GM18858 (cell line): Measurements from ENCODE around the gene ZSCAN12.

Source experiments
- ATAC-seq: cut with Tn5 transposase; IDR thresholded peaks from one replicate; pipeline ENCODE4 v1.9.1; 2021; ENCODE audit not compliant: unreplicated experiment

The ZSCAN12 gene

DNA sequence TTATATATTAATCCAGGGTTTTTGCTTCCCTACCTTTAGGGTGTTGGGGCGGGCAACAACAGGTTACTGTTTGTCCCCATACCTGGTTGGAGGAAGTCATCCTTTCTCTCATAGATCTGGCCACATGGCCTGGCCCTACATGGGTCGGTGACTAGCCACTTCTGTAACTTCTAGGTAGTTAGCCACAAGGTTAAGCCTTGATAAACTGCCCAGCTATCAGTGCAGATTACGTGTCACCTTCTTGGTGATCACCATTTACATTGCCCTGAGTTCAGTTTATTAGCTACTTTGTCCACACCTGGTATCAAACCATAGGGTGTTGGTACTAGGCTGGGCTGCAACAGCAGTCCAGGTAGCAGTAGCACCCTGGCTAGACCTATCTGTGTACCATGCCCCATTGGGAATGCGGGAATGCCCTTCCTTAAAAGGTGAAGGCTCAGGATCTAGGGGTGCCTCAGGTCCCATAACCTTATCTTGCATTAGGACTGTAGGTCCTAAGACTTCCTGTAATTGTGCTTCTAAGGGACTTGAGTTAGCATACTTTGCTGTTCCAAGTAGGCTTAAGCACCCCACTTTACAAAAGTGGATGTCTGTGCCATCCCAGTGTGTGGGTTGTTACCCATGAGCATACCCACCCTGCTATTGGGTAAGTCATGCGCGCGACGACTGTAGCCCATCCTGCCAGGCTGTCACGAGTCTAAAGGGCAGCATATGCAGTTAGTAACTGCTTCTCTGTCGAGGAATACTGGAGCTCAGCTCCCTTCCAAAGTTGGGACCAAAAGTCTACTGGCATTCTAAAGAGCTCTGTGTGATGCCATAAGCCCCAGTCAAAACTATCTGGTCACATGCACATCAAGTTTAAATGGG lies 44.6 kb downstream of the ZSCAN12 start:
- no peak for ATAC-seq

DNA sequence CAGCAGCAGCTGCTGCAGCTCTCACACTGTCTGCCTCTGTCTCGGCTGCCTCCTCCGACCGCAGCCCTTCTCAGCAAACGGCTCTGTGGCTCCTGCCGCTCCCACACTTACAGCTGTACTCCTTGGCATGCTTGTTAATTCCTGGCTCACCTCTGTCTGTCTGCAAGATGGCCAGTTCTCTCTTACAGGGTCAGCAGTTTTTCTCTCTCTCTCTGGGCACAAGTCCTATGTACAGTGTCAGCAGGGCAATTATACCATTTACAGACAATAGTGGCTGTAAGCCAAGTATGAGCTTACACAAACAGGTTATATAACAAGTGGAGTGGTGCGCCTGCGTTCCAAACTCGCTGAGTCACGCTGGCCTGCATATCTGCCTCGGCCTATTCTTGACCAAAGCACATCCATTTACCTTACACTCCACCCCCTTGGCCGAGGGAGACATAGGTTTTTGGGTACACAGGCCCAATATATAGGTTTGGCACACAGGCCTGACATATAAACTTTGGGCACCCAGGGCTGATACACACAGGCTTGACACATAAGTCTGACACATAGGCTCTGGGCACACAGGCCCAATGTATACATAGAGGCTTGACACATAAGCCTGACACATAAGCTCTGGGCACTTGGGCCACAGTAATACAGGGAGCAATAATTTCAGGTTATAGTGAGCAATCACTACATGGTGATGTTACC lies 45.4 kb downstream of the ZSCAN12 start:
- no peak for ATAC-seq

DNA sequence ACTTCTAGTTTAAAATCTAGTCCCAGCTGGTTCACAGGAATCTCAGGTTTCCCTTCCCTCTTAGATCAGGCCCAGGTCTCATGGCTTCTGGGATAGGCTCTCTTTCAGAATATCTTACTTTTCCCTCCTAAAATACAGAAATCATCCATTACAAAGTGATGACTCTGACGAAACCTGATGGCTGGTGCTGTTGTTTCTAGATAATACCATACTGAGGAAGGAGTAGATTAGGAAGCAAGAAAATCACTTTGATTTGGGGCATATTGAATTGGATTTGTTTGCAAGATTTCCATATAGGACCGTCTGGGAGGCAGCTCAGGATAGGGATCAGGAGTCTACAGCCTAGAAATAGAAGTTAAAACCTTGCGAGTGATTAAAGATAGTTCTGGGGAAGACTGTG lies 46.2 kb downstream of the ZSCAN12 start:
- no peak for ATAC-seq

DNA sequence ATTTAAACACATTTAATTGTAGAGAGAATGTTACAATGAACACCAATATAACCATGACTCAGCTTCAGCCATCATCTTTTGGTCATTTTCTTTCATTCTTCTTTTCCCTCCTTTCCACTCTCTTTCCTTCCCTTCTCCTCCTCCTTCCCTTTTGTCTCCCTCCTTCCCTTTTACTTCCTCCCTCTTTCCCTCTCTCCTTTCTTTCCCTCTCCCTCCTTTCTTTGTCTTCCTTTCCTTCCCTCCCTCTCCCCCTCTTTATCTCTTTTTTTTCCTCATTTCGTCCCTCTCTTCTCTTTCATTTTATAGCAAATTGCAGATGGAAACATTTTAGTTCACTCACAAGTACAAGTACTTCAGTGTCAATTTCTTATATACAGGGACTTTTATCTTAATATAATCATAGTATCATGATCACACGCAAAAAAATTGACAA lies 48.0 kb downstream of the ZSCAN12 start:
- ATAC-seq = no peak

DNA sequence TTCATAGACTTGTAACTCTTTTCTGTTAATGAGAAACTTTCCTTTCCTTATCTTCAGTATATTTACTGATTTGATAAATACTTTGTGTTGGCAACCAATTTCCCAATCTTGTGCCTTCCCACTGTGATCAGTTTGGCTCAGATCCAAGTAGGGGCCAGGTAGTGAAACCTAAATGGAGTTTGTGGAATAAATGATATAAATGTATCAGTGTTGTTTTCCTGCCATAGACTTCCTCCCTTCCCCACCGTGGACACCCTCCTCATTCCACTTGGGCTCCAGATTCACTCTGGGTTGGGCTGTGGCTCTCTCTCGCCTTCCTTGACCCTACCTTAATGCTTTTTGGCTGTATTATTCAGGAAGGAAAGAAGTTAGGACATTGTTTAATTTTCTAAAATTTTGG lies 48.5 kb downstream of the ZSCAN12 start:
- no peak for ATAC-seq

DNA sequence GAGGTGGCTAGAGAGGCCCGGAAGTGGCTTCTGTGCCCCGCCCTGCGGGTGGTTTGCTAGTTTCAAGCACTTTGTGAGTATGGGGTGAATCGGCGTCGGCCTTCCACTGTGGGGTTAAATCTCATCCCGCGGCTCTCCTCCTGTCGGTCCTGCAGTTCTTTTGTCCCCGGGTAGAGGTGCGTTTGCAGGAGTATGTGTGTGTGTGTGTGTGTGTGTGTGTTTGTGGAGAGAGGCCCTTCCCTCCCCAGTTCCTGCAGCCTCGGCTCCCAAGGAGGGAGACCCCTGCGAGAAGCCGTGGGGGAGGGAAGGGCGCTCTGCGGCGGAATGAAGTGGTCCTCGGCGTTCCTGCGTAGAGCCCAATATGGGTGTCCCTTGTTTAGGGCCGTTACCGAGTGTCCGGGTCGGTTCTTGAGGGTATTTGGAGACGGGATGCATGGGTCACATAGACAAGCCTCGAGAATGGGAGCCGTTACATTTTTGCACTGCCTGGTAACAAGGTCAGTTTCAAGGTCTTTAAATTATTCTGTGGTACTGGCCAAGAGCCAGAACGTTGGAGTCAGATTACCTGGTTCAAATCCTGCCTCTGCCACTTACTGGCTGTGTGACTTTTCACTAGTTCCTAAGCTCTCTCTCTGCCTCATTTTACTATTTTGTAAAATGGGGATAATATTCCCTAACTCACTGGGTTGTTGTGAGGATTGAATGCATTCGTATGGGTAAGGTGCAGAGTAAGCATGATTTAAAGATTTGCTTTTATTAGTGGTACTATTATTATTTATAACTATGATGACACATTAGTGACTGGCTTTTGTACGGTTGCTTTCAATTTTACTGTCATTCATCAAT lies 49.4 kb downstream of the ZSCAN12 start, which contains the start of gene ZKSCAN3:
TSS of gene ZKSCAN3 (plus strand) at position 56 of the 846 bp plus-strand sequence. CDS start 9,640 bp downstream, outside the sequence.
- peak; percentile 96 for ATAC-seq

DNA sequence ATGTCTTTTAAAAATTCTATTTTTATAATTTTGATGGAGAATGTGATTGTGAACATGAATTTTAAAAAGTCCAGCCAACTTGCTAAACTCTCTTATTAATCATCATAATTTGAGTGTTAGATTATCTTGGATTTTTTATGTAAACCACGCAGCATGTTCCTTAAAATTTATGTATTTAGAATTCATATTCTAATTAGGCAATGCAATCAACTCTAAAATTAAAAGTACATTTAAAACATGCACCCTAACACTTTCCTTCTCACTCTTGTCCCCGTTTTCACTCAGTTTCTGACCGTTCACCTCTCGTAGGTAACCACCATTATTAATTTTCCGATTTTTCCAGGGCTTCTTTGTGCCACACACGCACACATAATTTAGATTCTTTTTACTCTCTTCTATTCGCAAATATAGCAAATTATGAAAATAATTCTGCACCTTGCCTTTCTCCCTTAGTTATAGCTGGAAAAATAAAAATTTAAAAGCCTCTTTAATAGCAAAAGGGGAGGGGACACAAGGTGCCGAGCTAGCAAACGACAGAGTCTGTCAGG lies 50.1 kb downstream of the ZSCAN12 start:
- no peak for ATAC-seq

DNA sequence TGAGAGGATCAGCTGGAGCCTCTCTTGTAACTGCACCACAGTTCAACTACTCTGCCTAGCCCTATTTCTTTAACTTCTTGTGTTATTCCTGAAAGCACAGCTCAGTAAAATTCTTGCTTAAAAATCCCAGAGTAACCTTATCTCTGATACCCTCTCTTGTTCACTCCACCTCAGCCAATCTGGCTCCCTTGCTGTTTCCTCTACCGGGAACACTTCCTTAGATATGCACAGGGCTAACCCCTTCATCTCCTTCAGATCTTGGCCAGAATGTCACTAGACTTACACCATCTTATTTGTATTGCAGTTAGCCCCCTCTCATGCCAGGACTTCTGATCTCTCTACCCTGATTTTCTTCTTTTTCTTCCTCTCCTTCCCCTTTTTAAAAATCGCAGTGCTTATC lies 52.4 kb downstream of the ZSCAN12 start:
- ATAC-seq = no peak

DNA sequence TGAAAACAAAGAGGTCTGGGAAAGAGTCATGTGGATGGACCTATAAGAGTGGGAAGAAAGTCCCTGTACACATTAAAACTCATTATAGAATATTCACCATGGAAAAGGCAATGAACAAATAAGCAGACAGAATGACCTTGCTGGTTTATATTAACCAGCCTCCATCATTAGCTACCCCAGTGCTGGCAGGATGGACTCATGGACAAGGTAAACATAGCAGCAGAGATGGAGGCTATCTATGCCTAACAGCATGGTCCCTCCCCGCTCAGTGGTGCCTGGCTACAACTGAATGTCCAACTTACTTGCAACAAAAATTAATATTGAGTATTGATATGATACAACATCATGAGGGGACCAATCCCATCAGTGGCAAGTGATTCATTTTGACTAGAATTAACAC lies 54.3 kb downstream of the ZSCAN12 start:
- ATAC-seq = no peak

DNA sequence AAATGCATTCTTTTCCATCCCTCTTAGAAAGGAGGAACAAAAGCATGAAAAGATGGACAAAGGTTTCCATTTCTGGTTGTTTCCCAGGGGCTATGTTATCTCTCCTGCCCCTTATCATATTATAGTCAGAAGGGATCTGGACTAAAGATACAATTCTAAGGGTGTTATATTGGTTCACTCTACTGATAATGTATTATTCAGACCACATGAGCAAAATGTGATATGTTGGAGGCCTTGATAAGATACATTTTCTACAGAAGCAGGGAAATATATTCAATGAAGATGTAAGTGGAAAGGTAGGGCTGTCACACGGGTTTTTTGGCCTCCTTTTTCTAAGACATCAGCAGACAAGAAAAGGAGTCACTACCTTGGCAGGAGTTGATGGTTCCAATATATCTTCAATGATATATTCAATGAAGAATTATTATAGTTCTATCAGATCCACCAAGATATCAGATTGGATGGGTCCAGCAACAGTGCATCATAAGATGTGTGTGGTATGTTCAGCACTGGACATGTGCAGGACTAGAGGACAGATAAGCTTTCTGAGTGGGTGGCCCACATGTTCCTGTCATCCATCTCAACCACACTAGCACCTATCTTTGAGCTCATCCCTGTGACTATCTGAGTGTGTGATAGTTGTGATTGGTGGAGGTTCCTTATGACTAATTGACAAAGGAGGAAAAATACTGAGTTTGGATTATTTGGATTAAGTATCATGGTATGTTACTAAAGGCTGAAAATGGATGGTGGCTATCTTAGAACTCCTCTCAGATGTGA lies 55.5 kb downstream of the ZSCAN12 start:
- no peak for ATAC-seq

DNA sequence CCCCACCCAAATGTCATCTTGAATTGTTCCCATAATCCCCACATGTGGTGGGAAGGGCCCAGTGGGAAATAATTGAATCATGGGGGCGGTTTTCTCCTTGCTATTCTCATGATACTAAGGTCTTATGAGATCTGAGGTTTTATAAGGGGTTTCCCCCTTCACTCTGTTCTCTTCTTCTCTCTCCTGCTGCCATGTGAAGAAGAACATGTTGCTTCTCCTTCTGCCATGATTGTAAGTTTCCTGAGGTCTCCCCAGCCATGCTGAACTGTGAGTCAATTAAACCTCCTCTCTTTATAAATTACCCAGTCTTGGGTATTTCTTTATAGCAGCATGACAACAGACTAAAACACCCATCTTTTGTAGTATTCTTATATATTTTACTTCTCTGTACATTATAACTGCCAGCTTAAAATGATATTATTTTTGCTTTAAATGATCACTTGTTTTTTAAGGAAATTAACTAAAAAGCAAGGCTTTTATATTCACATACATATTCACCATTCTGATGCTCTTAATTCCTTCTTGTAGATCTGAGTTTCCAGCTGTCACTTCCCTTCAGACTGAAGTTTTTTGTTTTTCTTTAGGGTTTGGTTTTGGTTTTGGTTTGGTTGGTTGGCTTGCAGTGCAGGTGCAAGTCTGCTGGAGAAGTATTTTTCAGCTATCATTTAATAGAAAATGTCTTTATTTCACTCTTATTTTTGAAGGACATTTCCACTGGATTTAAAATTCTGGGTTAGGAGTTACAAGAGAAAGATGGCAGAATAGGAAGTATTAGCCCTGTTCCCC lies 59.0 kb downstream of the ZSCAN12 start:
- no peak for ATAC-seq

DNA sequence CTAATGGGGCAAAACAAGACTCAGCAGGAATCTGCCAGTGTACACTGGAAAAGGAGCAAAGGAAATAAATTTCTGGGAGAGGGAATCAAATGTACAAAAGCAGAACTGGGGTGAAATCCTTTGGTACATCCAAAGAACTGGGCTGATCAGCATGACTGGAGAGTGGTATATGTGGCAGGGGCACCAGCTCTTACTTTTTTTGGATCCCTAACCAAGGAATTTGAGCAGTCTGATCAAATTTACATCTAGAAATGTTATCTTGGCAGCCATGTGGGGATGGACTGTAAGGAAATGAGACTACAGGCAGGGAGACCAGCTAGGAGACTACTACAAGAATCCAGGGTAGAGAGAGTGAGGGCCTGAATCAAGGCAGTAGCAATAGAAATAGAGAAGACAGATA lies 62.4 kb downstream of the ZSCAN12 start:
- no peak for ATAC-seq

DNA sequence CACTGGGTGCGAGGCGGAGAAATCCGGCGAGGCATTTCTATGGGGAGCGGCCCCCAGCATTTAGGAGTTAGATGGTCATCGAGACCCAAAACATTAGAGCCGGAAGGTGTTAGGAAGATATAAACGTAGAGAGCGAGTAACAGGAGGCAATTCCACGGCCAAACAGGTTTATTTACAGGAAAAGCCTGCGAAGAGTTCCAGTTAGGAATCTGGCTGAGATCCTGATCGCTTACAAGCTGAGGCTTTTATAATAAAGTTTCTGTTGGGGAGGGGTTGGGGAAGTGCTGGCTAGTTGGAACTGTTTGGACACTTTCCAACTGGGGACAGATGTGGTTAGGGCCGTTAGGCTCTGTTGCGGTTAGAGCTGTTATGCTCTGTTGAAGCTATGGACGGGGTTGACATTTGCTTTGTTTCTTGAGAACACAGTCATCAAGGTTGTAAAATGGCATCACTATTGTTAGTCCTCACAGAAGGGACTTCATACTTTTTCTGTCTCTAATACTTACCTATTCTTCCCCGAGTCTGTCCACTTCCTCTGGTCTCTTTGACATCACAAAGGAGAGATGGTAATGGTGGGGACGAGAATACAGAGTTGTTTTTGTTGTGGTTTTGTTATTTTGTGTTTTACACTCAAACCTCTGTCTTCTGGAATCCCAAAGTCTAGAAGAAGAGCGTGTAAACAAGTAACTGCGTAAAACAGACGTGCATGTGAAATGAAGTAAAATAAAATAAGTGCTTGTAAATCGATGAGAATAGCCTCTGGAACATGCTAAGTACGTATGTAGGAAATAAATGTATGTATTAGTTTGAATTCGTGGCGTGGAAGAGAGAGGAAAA lies 63.0 kb downstream of the ZSCAN12 start:
- ATAC-seq = peak; percentile 46

DNA sequence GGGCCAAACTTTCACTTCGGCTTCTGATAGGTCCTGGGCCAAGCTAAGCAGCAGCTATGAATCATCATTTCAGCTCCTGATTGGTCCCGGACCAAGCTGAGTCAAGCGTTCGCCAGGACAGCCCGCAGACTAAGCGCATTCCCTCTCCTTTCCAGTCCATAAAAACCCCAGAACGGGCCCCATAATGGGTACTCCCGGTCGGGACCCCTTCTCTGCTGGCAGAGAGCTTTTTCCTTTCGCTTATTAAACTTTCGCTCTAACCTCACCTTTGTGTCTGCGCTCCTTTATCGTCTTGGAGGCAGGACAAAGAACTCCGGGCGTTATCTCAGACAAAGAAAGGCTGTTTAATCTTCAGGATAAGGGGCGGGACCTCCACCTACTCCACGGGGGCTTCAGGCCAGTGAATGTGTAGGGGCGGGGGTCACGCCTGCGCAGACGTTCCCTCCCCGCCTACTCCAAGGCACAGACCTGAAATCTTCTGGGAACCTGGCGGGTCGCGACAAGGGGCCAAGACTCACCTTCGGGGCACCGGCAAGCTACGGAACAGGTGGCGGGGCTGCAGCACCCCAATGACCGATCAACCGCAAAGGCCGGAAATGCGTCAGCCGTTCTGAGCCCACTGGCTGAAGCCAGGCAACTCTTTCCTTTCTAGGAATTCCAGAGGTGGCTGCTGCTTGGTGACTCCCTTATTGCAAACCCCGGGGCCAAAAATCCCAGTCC lies 63.8 kb downstream of the ZSCAN12 start, which contains the start of gene ZSCAN31:
TSS of gene ZSCAN31 (minus strand) at position 585 of the 720 bp plus-strand sequence. CDS start 6,465 bp downstream, outside the sequence.
- peak; percentile 66 for ATAC-seq

DNA sequence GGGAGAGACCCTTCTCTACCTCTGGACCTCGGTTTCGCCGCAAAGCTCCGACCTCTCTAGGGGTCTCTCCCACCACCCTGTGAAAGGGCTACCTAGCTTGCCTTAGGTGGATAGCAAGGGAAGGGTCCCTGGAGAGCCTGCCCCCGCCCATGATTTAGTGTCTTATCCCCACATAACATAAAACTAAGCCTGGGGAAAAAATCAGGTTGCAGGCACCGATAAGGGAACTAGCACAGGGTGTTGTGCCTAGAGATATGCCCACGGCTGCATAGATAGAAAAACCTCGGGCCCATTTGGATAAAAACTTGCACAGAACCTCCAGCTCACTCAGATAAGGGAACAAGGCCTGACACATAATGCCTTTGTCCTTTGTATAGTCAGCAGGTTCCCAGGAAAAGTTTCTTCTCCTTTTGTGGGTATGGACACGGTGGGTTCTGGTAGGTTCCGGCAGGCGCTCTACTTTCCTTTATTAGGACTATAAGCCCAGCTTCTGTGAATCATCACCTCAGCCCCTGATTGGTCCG lies 64.4 kb downstream of the ZSCAN12 start:
- ATAC-seq = no peak

DNA sequence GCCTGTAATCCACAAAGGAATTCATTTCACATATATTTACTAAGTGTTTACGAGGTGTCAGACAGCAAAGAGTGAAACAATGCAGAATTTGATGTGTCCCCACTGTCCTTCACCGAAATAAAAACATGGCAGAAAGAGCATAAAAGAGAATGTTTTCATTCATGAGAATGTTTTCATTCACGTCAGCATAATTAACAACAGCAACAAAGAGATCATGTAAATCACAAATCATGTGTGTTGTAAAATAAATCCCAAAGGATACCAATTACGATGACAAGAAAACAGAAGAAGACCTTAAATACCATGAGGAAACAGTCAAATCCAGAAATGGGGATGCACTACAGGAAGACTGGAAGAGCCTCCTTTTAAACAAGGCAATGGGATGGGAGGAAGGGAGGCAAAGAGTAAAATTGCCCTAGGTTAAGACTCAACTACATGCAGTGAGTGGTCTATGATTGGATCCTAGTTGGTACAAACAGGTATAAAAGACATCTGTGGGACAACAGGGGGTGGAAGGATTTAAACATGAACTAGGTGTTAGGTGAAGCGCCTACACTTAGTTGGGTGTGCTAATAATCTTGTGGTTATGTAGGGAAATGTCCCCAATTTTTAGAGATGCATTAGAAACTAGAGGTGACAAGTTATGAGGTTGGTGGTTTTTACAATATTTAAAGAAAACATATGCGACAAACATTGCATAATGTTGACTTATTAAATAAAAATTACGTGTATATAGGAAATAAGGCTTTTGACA lies 65.1 kb downstream of the ZSCAN12 start:
- no peak for ATAC-seq

DNA sequence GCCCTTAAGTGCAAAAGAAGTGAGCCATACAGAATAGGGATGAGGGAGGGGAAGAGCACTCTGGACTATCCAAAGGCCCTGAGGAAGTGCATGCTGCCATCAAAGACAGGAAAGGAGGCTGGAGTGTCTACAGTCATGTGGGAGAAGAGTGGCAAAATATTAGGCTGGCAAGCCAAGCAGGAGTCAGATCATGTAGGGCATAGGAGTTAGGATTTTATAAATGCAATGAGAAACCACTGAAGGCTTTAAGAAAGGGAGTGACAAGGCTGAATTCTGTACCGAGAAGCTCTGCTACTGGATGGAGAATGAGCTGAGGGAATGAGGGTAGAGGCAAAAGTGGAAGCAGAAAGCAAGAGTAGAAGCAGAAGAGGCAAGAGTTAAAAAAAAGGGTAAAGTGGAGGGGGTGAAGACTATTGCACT lies 65.9 kb downstream of the ZSCAN12 start:
- ATAC-seq = no peak
